CD4-positive, alpha-beta T cell treated with Interleukin-21 for 1 hour (primary cell): ENCODE results near the gene PKP3.

Source experiments
- DNase-seq: peaks from one replicate; pipeline ENCODE4 v3.0.0-alpha.2; 2020

The PKP3 gene

GRCh38 chr11:447923-448731, 54.1 kb downstream of the PKP3 start:
- peak; percentile 95 for DNase-seq

- DNase-seq, result peak; percentile 94
Measured at GRCh38 chr11:449889-450808, 56.1 kb downstream of the PKP3 start, which contains the start of gene PTDSS2. Gene PTDSS2, plus strand, starts transcription at chr11:450279. Its CDS starts 177 bp downstream, at chr11:450456.

DNA sequence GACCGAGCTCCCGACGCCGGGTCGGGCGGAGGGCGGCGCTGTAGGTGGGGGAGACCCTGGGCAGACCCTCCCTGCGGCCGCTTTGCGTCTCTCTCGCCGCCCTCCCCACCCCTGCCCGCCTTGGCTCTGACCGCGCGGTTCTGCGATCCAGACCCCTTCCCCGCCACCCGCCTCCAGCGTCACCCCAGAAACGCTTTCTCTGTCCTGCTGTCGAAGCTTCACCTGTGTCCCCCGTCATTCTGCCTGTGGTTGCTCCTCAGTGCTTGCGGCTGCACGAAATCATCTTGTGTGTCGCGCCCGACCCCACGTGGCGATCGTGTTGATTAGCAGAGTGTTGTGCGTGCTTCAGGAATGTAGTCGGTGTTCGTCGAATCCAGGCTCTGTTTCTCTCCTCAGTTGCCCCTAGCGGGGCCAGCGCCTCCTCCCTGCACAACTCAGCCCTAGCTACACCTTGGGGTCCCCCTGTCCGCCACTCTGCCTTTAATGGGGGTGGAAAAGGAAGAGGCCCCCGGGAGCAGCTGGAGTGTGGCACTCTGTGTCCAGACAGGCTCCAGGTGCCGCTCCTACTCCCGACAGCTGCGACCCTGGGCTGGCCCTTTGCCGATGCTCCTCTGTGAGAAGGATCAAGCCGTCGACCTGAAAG, 56.9 kb downstream of the PKP3 start:
- DNase-seq, result peak; percentile 85

- DNase-seq, result no peak
Measured at GRCh38 chr11:451738-452137, 57.7 kb downstream of the PKP3 start.

DNA sequence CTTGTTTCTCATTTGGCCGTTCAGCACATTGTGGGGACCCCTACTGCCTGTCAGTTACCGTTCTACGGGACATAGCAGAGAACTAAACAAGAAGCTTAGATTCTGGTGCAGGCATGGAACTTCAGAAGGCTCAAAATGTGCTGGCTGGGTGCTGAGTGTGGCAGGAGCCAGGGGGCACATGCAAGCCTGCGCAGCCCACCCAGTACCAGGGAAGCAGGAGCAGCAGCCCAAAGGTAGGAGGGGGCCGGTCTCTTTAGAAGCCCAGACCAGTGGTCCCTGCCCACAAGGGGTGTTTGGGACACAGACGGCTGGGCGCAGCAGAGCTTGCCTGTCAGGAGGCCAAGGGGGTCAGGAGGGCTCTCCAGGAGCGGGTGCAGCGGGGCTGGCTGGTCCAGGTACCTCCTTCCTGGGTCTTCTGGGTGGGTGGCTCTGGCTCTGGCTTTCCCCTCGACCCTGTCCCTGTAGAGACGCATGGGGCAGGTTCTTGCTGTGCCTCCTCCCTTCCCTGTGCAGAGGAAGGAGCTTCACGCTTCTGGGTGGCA, 58.3 kb downstream of the PKP3 start:
- no peak for DNase-seq

GRCh38 chr11:452916-453527, 59.0 kb downstream of the PKP3 start:
- no peak for DNase-seq

DNA sequence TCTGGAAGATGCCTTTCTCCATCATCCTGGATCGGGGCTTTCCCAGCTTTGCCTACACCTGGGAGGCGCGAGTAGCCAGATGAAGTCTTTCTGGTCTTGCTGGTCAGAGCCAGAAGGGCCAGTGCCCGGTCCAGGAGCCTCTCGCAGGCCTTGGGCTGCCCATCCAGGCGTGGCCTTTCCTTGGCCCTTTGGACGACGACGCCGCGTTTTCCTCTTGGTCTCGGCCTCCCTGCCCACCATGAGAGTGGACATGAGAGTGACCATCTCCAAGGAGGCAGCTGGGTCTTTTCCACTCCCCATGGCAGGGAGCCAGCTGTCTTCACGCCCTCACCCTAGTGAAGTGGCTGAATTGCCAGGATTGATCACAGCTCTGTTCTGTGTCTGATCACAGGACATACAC, 59.6 kb downstream of the PKP3 start:
- no peak for DNase-seq

DNA sequence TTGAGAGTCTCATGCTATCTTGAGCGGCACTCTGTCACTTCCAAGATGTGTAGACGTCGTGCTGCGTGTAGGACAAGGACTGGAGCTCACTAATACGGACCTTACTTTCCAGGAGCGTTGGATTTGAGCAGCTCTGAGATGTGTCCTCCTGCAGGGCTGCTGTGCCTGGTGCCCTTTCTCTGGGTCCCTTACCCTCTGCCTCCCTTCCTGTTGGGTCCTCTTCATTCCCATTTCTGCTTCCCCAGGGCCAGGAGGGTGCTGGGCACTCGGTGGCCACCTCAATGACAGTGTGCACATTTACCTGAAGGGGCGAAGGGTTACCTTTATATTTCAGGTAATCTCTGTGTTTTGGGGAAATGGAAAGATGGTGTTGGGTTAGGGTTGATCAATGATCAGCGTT, 60.0 kb downstream of the PKP3 start:
- no peak for DNase-seq
